SW 1271 (cell line): Measurements from ENCODE around the gene TNXB.

Experiments
- DNase-seq, 2 experiments: peaks; one replicate each; lab custom pipeline; 2025; lab: John Stamatoyannopoulos, UW

Gene TNXB, protein sequence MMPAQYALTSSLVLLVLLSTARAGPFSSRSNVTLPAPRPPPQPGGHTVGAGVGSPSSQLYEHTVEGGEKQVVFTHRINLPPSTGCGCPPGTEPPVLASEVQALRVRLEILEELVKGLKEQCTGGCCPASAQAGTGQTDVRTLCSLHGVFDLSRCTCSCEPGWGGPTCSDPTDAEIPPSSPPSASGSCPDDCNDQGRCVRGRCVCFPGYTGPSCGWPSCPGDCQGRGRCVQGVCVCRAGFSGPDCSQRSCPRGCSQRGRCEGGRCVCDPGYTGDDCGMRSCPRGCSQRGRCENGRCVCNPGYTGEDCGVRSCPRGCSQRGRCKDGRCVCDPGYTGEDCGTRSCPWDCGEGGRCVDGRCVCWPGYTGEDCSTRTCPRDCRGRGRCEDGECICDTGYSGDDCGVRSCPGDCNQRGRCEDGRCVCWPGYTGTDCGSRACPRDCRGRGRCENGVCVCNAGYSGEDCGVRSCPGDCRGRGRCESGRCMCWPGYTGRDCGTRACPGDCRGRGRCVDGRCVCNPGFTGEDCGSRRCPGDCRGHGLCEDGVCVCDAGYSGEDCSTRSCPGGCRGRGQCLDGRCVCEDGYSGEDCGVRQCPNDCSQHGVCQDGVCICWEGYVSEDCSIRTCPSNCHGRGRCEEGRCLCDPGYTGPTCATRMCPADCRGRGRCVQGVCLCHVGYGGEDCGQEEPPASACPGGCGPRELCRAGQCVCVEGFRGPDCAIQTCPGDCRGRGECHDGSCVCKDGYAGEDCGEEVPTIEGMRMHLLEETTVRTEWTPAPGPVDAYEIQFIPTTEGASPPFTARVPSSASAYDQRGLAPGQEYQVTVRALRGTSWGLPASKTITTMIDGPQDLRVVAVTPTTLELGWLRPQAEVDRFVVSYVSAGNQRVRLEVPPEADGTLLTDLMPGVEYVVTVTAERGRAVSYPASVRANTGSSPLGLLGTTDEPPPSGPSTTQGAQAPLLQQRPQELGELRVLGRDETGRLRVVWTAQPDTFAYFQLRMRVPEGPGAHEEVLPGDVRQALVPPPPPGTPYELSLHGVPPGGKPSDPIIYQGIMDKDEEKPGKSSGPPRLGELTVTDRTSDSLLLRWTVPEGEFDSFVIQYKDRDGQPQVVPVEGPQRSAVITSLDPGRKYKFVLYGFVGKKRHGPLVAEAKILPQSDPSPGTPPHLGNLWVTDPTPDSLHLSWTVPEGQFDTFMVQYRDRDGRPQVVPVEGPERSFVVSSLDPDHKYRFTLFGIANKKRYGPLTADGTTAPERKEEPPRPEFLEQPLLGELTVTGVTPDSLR (N-terminal part only)

DNA sequence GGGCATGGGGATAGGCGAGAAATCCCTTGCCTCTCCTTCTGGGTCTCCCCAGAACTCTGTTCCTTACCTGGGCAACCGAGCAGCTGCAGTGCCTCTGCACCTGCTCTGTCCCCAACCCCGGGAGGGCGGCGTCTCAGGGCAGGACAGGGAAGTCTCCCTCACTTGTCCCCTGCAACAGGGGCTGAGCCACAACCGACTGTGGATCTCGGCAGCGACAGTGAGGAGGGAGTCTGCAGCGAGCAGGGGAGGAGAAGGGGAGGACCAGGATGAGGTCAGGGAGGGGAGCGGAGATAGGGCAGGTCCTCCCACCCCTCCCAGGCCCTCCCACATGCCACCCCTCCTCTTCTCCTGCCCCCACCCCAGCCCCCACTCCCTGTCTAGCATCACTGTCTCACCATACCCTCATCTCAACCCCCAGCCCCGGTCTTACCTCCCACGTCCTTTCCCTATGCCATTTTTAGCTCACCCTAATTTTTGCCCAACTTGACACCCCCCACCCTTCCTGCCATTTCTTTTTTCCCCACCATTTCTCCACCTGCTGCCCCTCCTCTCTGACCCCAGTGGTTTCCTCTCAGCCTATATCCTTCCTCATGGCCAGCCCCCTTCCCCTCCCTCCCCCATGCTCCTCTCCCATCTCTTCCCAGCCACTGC is at the start of gene TNXB:
Gene TNXB, minus strand, starts transcription at position 225 of the 651 bp plus-strand sequence. CDS start 11,140 bp downstream, outside the sequence.
- DNase-seq, result no peak

DNA sequence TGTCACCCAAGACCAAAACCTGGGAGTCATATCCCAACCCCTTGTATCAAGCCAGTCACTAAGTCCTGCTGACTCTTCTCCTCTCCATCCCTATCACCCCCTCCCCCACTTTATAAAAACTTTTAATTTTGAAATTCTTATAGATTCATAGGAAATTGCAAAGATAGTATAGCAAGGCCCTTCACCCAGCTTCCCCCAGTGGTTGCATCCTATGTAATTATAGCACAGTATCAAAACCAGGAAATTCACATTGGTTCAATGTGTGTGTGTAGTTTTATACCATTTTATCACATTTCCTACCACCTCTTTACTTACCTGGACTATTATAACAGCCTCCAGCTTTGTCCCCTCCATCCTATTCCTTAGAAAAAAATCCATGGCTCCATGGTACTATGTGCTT is 48.9 kb upstream of the TNXB start:
- DNase-seq, result no peak

DNA sequence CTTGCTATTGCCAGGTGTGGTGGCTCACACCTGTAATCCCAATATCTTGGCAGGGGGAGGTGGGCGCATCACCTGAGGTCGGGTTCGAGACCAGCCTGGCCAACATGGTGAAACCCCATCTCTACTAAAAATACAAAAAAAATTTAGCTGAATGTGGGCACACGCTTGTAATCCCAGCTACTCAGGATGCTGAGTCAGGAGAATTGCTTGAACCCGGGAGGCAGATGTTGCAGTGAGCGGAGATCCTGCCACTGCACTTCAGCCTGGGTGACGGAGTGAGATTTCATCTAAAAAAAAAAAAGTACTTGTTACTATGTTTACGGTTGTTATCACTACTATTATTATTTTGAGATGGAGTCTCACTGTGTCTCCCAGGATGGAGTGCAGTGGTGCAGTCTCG is 47.8 kb upstream of the TNXB start:
- DNase-seq, result no peak

- DNase-seq, result peak; percentile 21 to 68
Observed at GRCh38 chr6:32154514-32155161, 45.5 kb upstream of the TNXB start.

DNA sequence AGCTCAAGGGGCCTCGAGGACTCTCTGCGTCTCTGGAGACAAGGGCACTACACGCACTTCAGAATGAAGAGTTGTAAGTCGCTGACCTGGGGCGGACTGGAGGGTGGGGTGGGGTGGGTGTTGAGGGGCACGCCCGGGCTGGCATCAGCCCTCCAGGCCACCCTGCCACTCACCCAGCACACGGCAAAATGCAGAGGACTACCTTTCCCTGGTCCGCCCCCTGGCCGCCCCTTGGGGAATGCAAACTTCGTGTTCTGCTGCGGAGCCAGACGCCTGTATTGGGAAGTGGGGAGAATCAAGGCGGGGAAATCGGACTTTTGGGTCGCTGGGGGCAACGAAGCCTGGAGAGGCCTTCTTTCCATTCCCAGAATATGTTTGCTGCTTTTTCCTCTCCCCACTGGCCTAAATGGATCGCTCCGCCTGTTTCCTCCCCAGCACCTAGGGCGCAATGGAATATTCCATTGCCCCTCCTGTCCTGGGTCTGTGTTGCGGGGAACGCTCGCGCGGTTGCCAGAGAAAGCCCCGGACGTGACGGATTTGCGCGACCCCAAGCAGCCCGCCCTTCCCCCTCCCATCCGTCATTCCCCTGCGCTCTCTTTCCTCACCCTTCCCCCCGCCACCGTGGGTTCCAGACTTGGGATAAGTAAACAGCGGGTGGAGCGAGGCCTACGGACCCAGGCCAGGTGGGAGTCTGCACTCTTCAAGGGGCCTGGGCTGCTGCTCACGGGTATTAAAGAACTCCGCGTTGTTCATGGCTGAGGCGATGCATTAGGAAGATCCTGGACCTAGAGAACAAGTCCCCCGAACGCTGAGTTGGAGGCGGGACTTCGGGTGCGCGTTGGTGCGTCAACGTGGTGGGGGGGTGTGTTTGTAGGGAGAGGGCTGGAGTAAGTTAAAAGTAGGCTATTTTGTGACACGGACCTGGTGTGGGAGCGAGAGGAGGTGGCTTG is 44.7 kb upstream of the TNXB start, which contains the start of gene PPT2:
Gene PPT2, plus strand, starts transcription at position 578 of the 950 bp plus-strand sequence. CDS start 454 bp downstream, outside the sequence.
- peak; percentile 92 to 97 for DNase-seq

GRCh38 chr6:32152769-32153563 is 43.8 kb upstream of the TNXB start:
- peak in 1 of 2 experiments; percentile 52 for DNase-seq

GRCh38 chr6:32151863-32152768 is 43.0 kb upstream of the TNXB start, which contains the start of gene PRRT1:
Gene PRRT1, minus strand, starts transcription at chr6:32151939. Its CDS starts 112 bp downstream, at chr6:32151827.
- no peak for DNase-seq

DNA sequence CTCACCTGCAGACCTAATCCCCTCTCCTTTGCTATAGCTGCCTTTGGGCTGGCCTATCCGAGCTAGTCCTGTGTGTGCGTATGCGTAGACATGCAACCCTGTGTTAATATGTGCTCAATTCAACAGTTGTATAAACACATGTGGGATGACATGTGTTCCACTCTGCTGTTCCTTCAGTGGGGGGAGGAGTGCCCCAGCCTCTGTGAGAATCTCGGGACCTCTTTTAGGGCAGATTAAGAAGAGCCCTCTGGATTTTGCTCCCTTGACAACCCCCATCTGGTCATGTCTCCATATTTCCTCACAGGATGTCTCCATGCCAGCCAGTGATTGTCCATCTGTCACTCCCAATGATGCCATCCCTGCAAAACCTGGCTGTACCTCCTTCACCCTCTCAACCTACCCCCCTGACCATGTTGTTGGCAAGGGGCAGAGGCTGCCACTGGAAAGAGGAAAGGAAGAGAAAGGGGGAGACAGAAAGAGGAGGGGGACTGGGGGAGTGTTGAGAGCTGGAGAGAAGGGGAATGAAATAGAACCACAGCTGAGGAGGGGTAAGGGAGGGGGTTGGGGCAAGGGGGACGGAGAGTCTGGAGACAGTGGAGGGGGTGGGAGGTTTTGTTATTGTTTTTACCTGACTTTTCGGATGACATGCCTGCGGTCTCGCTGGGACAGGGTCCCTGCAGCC is 42.2 kb upstream of the TNXB start:
- DNase-seq, result no peak

GRCh38 chr6:32149932-32150870 is 41.1 kb upstream of the TNXB start:
- no peak for DNase-seq

DNA sequence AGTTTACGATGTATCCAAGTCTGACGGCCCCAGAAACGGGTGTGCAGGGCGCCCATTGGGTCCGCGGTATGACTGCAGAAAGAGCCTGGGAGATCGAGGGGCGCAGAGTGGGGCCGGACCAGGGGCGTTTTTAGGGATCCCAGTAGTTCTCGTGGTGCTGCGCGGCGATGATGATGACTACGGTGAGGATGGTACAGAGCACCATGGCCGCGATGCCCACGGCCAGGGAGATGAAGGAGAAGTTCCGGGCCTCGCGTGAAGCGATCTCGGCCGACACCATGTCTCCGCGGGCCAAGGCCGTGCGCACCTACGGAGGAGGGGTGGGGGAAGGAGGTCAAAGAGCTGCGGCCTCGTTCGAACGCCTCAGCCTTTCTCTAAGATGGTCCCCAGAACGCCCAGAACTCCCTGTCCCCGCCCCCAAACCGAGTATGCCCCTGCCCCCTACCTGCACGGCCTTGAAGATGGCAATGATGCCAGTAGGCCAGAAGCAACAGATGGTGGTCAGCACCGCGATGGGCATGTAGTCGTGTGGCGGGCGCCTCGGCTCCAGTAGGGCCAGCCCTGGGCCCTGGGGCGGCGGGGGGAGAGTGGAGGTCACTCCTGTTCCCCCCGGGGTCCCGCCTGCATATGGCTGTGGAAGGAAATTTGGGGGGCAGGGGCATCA is 40.1 kb upstream of the TNXB start:
- no peak for DNase-seq

GRCh38 chr6:32148289-32149091 is 39.4 kb upstream of the TNXB start:
- DNase-seq, result no peak

- DNase-seq, result no peak
Observed at GRCh38 chr6:32147401-32148132, 38.4 kb upstream of the TNXB start.

GRCh38 chr6:32146687-32147086 is 37.5 kb upstream of the TNXB start:
- DNase-seq, result no peak

GRCh38 chr6:32146287-32146686 is 37.1 kb upstream of the TNXB start:
- no peak for DNase-seq
